Choroid plexus epithelial cell (primary cell): ENCODE results near the gene CDK5R2.
A peak's percentile ranks its signal among the peaks of the same experiment; 100 is the strongest.
"Not testable (repeated sequence)": the region's sequence is repeated elsewhere in the genome, so short reads cannot be mapped to it uniquely, and the experiment has no call there.

Source experiments
- DNase-seq: peaks from one replicate; pipeline ENCODE4 v3.0.0-alpha.2; 2010; ENCODE audit warnings: low read depth
- H3K4me3 ChIP-seq: 2 replicates; pipeline ENCODE4 v1.5.1; 2011; ENCODE audit warnings: low read depth, mild to moderate bottlenecking, control low read depth, low read length, moderate library complexity
- CTCF ChIP-seq: conservative IDR thresholded peaks from 2 replicates; pipeline ENCODE4 v1.5.1; 2011; ENCODE audit warnings: low read depth, mild to moderate bottlenecking, control low read depth, inconsistent platforms, low read length, moderate library complexity

The CDK5R2 gene

GRCh38 chr2:218959141-218959731, at the start of gene CDK5R2:
Gene CDK5R2, plus strand, starts transcription at chr2:218959666. Its CDS starts 155 bp downstream, at chr2:218959821.
- TF ChIP-seq CTCF: no peak
- peak; percentile 81 for DNase-seq
- peak within 1 kb of the TSS; percentile 40 for H3K4me3 ChIP-seq

- H3K4me3 ChIP-seq: no peak overlapping the region
- TF ChIP-seq CTCF: no peak
- no peak for DNase-seq
Measured at GRCh38 chr2:218910741-218911140, 48.7 kb upstream of the CDK5R2 start.

GRCh38 chr2:218920504-218920903, 39.0 kb upstream of the CDK5R2 start:
- no peak overlapping the region for H3K4me3 ChIP-seq
- DNase-seq: no peak
- TF ChIP-seq CTCF: no peak

- no peak overlapping the region for H3K4me3 ChIP-seq
- TF ChIP-seq CTCF: no peak
- DNase-seq: no peak
Measured at GRCh38 chr2:218924757-218925156, 34.7 kb upstream of the CDK5R2 start.

- DNase-seq: no peak
Measured at GRCh38 chr2:218925434-218925833, 34.0 kb upstream of the CDK5R2 start.

GRCh38 chr2:218927422-218927821, 32.0 kb upstream of the CDK5R2 start:
- DNase-seq: no peak
- TF ChIP-seq CTCF: no peak
- H3K4me3 ChIP-seq: no peak overlapping the region

More at GRCh38 chr2:218925434-218925833, 34.0 kb upstream of the CDK5R2 start:
- no peak overlapping the region for H3K4me3 ChIP-seq
- TF ChIP-seq CTCF: no peak

GRCh38 chr2:218927876-218928275, 31.6 kb upstream of the CDK5R2 start:
- DNase-seq: no peak
- TF ChIP-seq CTCF: no peak
- no peak overlapping the region for H3K4me3 ChIP-seq

- not testable (repeated sequence) for DNase-seq, H3K4me3 ChIP-seq
Measured at GRCh38 chr2:218930488-218930887, 29.0 kb upstream of the CDK5R2 start.

GRCh38 chr2:218931751-218932150, 27.7 kb upstream of the CDK5R2 start:
- not testable (repeated sequence) for DNase-seq, H3K4me3 ChIP-seq
